Measurements from ENCODE around the gene SHC3.

DNA sequence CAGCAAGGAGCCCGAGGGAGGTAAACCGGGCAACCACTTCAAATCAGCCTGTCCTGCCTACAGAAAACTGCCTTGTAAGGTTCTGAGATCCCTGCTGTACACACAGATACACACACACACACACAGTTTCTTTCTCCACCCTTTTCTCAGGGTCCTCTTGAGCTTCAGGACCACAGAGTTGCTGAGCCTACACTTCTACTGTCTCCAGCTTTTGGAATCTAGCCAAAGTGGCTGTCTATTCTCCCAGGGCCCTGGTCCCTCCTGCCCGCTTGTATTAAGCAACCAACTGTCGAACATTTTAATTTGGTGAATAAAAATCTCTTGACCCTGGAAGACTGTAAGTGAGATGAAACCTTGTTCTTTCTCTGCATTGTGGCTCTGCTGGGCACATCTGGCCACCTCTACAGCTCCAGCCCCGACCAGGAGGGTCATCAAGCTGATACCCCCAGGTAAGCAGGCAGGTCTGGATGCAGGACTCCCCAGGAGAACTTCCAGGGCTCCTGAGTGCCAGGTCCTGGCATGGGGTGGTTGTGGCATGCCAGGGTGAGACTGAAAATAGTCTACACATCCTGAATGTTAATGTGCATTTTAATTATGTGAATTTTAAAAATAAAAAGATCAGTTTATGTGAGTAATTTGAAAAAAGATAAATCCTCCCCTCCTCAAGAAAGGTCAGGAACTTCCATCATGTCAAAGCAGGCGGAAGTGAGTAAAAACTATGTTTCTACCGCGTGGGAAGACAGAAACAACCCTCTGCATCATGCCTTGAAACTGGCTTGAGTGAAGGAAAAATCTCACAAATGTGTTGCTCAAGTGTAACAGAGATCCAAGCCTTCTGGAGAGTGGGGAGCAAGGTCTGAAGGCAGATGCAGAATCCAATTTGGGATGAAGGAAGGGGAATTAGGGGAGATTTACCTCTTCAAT is 202.4 kb downstream of the SHC3 start:
- TF ChIP-seq, protein P1, sequence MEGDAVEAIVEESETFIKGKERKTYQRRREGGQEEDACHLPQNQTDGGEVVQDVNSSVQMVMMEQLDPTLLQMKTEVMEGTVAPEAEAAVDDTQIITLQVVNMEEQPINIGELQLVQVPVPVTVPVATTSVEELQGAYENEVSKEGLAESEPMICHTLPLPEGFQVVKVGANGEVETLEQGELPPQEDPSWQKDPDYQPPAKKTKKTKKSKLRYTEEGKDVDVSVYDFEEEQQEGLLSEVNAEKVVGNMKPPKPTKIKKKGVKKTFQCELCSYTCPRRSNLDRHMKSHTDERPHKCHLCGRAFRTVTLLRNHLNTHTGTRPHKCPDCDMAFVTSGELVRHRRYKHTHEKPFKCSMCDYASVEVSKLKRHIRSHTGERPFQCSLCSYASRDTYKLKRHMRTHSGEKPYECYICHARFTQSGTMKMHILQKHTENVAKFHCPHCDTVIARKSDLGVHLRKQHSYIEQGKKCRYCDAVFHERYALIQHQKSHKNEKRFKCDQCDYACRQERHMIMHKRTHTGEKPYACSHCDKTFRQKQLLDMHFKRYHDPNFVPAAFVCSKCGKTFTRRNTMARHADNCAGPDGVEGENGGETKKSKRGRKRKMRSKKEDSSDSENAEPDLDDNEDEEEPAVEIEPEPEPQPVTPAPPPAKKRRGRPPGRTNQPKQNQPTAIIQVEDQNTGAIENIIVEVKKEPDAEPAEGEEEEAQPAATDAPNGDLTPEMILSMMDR (IDR thresholded peaks at IDR 0.05 in 2 of 3, conservative IDR thresholded peaks at IDR 0.05 in 1 of 3; ENCODE audit: borderline replicate concordance in 1 of 3, insufficient read depth in 1 of 3, low read depth in 2 of 3, low read length in 2 of 3), result no peak
- TF ChIP-seq EZH2 (IDR thresholded peaks at IDR 0.05), result no peak
- TF ChIP-seq, protein P2, sequence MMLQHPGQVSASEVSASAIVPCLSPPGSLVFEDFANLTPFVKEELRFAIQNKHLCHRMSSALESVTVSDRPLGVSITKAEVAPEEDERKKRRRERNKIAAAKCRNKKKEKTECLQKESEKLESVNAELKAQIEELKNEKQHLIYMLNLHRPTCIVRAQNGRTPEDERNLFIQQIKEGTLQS (IDR thresholded peaks at IDR 0.05), result no peak
- TF ChIP-seq, protein P3, sequence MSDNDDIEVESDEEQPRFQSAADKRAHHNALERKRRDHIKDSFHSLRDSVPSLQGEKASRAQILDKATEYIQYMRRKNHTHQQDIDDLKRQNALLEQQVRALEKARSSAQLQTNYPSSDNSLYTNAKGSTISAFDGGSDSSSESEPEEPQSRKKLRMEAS (IDR thresholded peaks at IDR 0.05), result no peak
- no peak for TF ChIP-seq ZFX (IDR thresholded peaks at IDR 0.05)
- TF ChIP-seq POLR2AphosphoS5 (IDR thresholded peaks at IDR 0.05; ENCODE audit: low read depth, low read length), result no peak
- no peak for TF ChIP-seq RAD21 (IDR thresholded peaks at IDR 0.05; ENCODE audit: low read depth)
- no peak for TF ChIP-seq POLR2A (IDR thresholded peaks at IDR 0.05; ENCODE audit: borderline replicate concordance, extremely low read depth, insufficient read depth, insufficient read length)

Data from HCT116 (cell line).